Kasumi-1 (cell line): ENCODE results near the gene CD53.
"Not testable (repeated sequence)": the region's sequence is repeated elsewhere in the genome, so short reads cannot be mapped to it uniquely, and the experiment has no call there.

Experiments used
- DNase-seq, 2 experiments: peaks; one replicate each; lab custom pipeline; 2025; lab: John Stamatoyannopoulos, UW

The CD53 gene, protein sequence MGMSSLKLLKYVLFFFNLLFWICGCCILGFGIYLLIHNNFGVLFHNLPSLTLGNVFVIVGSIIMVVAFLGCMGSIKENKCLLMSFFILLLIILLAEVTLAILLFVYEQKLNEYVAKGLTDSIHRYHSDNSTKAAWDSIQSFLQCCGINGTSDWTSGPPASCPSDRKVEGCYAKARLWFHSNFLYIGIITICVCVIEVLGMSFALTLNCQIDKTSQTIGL

DNA sequence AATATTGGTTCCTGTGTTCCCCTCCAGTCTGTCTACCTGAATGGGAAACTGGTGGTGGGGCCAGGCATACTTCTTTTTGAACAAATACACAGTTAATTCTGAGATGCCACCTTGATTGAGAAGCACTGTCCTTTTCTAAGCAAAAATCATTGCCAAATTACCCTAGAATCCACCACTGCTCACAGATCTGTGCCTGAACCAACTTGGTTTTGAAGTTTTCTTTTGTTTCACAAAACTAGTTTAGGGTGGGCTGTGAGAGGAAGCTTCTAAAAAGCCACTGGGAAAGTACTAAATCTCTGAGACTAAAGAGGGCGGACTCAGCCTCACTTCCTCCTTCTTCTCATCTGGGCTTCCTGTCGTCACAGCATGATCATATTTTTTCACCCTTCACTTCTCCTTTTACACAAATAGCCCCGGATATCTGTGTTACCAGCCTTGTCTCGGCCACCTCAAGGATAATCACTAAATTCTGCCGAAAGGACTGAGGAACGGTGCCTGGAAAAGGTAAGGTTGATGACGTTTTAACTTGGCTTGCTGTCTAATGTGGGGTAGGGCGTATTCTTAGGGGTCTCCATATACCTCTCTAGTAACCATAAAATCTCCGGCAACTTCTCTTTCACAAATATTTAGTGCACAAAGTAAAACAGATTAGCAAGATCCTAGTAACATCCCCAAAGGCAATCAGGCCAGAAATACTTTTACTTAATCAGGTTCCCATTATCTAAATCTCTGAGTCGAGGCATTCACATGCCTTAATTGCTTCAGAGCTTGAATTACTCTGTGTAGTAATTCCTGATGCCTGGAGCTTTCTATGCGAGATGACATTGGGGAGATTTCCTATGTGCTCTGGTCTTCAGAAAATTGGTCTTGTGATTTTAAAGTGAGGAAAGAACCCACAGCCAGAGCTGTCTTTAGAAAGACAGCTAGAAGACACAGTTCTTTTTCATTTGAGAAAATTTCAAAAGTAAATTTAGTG is at the start of gene CD53:
Gene CD53, plus strand, starts transcription at position 404 of the 976 bp plus-strand sequence. CDS start 18,261 bp downstream, outside the sequence.
- peak; percentile 98 for DNase-seq

DNA sequence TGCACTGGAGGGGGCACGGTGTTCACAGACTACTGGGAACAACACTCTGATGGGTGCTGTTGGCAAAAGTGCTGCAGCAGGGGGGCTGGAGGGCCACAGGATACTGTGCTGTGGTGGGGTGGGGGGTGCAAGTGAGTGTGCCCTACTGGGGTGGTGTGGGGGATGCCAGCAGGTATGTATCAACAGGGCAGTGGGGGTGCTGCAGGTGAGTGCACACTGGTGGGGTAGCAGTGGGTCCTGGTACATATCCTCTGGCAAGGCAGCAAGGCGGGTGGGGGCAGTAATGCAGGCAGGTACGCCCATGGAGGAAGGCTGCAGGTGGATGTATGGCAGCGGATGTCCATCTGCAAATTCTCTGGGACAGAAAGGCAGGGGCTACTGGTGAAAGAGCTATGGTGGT is 48.8 kb upstream of the CD53 start:
- no peak for DNase-seq

GRCh38 chr1:110829955-110830553 is 42.9 kb upstream of the CD53 start:
- peak; percentile 42 to 71 for DNase-seq

GRCh38 chr1:110833779-110834178 is 39.2 kb upstream of the CD53 start:
- not testable (repeated sequence) for DNase-seq

- DNase-seq, result no peak
Observed at GRCh38 chr1:110846861-110847260, 26.1 kb upstream of the CD53 start.

- DNase-seq, result no peak
Observed at GRCh38 chr1:110850145-110850544, 22.8 kb upstream of the CD53 start.

GRCh38 chr1:110850627-110851026 is 22.3 kb upstream of the CD53 start:
- no peak for DNase-seq

DNA sequence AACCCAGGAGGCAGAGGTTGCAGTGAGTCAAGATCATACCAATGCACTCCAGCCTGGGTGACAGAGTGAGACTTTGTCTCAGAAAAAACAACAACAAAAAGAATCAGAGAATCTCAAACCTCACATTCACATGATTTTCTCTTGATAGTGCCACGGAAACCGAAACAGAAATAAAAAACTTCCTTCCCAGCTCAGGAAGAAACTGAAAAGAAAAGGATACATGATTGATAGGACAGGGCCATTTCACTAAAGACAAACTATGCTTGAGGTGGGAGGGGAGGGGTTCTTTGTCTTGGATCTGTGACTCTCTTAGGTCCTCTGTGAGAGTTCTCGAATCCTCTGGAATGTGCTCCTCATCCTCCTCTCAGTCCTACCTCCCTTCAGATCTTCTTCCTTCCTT is 19.8 kb upstream of the CD53 start:
- DNase-seq, result no peak

DNA sequence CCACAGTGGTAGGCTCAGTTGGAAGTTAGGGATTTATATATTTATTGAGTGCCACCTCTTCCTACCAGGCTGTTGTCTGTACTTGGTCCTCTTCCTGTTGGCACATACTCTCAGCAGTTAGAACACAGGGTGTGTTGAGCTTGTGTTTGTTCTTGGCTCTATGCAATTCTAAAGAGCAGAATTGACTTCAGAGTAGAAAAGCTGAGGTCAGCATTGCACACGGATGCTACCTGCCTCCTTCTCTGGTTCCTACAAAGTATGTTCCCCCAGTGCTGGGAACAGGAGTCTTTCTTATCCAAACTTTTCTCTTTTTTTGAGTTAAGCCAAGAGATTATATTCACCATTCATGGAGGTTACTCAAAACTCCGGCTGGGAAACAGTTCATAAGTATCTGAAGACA is 16.5 kb upstream of the CD53 start:
- DNase-seq, result no peak

- no peak for DNase-seq
Observed at GRCh38 chr1:110857964-110858948, 14.7 kb upstream of the CD53 start.

DNA sequence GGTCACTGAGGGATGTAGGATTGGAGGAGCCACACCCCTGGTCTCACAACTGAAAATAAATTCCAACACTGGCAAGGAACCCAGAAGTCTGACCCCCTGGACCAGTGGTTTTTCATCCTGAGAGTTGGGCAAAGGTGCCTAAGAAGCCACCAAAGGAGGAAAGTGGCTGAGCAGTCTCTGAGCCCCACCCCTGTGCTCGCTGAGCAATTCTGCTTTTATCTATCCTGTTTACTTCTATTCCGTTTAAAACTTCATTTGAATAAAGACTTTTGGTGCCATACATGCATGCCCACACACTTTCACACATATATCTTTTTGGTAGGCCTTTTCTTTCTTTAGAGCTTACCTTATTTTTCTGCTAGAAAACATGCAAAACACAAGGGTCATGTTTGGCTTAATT is 13.9 kb upstream of the CD53 start:
- no peak for DNase-seq

DNA sequence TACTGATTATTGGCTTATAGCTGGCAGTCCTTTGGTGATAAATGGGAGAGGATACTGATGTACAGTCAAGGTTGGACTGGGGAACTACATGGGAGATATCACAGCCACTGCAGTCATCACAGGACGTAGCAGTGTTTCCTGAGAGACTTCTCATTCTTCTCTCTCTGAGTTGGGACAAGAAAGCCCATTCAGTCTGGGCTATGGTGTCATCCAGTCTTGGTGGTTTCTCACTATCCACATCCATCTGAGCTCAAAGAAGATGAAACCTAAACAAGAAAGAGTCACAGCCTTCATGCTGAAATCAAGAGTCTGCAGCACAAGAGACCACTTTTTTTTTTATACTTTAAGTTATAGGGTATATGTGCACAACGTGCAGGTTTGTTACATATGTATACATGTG is 12.8 kb upstream of the CD53 start:
- DNase-seq, result no peak

- DNase-seq, result not testable (repeated sequence)
Observed at GRCh38 chr1:110860620-110861019, 12.3 kb upstream of the CD53 start.

GRCh38 chr1:110861942-110862341 is 11.0 kb upstream of the CD53 start:
- not testable (repeated sequence) for DNase-seq

- DNase-seq, result no peak
Observed at GRCh38 chr1:110864287-110864686, 8.7 kb upstream of the CD53 start.

GRCh38 chr1:110870721-110871388 is 2.1 kb upstream of the CD53 start:
- no peak for DNase-seq

DNA sequence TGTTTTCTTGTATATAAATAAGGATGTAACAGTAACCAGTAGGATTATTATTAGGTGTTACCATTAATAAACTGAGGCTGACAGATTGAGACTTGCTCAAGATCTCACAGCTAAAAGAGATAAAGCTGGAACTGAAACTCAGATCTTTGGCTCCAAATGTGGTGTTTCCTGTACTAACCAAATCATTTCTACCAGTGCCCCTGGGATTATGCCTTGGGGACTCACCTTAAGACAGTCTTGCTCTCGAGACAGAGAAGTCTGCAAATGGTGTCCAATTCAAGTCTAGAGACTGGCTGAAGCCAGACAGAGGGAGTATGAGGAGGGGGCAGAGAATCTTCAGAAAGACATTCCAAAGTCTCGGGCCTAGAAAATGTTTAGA is 593 bp upstream of the CD53 start:
- DNase-seq, result no peak

- DNase-seq, result no peak
Observed at GRCh38 chr1:110873856-110874255, 908 bp downstream of the CD53 start.

DNA sequence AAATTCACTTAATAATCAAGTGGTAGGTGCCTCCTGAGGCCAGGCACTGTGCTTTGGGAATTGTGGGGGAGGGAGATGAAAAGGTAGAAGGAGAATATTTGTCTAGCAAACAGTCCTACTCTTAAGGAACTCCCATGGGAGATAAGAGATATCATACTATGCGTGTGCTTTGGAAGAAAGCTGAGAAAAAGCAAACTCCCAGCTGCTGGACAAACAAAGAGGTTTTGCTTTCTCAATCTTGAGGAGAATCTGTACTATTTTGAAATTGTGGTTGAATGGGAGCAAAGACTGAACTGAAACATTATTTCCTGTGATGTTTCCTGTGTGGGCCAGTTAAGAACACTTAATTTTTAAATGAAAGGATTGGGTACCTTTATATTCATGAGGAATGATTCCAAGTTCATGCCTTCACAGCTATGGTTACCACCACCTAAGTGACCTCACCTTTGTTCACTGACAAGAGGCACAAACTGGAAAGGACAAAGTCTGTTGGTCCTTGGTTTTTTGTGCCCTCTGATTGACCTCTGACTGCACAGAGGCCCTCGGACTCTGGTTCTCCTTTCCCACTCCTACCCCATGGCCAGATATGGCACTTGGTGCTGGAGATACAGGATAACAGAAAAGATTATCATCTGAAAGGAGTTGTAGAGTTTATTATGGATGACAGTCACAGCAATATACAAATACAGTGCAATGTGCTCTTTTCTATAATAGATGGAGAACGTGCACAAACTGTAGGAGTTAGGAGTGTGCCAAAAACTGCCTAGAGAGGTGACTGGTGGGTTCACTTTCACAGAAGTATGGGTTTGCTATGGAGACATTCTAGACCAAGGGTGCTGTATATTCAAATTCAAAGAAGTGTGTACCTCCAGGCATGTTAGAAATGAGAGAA is 1.6 kb downstream of the CD53 start:
- peak; percentile 84 to 86 for DNase-seq

- peak; percentile 85 to 86 for DNase-seq
Observed at GRCh38 chr1:110875216-110875731, 2.3 kb downstream of the CD53 start.
